GM12865 (cell line): Measurements from ENCODE around the gene PSMD3.

Experiments
- DNase-seq: peaks from one replicate; pipeline ENCODE4 v3.0.0; 2010; ENCODE audit warnings: low read depth
- H3K4me3 ChIP-seq: 2 replicates; pipeline ENCODE4 v1.5.1; 2011; ENCODE audit warnings: mild to moderate bottlenecking, low read depth, low read length, control low read depth
- CTCF ChIP-seq: IDR thresholded peaks from 2 replicates; pipeline ENCODE4 v1.5.1; 2011; ENCODE audit warnings: low read length, control low read depth, low read depth, inconsistent platforms; ENCODE audit not compliant: insufficient read depth; ENCODE audit errors: missing control alignments

PSMD3 gene

DNA sequence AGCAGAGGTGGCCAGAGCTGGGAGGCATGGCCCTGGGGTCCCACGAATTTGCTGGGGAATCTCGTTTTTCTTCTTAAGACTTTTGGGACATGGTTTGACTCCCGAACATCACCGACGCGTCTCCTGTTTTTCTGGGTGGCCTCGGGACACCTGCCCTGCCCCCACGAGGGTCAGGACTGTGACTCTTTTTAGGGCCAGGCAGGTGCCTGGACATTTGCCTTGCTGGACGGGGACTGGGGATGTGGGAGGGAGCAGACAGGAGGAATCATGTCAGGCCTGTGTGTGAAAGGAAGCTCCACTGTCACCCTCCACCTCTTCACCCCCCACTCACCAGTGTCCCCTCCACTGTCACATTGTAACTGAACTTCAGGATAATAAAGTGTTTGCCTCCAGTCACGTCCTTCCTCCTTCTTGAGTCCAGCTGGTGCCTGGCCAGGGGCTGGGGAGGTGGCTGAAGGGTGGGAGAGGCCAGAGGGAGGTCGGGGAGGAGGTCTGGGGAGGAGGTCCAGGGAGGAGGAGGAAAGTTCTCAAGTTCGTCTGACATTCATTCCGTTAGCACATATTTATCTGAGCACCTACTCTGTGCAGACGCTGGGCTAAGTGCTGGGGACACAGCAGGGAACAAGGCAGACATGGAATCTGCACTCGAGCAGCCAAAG, 36.9 kb downstream of the PSMD3 start:
- TF ChIP-seq CTCF = no peak

GRCh38 chr17:40018211-40019121, 37.9 kb downstream of the PSMD3 start:
- DNase-seq = no peak
- H3K4me3 ChIP-seq = no peak overlapping the region
- TF ChIP-seq CTCF = no peak

More for the DNA sequence above, 36.9 kb downstream of the PSMD3 start:
- no peak overlapping the region for H3K4me3 ChIP-seq
- no peak for DNase-seq

DNA sequence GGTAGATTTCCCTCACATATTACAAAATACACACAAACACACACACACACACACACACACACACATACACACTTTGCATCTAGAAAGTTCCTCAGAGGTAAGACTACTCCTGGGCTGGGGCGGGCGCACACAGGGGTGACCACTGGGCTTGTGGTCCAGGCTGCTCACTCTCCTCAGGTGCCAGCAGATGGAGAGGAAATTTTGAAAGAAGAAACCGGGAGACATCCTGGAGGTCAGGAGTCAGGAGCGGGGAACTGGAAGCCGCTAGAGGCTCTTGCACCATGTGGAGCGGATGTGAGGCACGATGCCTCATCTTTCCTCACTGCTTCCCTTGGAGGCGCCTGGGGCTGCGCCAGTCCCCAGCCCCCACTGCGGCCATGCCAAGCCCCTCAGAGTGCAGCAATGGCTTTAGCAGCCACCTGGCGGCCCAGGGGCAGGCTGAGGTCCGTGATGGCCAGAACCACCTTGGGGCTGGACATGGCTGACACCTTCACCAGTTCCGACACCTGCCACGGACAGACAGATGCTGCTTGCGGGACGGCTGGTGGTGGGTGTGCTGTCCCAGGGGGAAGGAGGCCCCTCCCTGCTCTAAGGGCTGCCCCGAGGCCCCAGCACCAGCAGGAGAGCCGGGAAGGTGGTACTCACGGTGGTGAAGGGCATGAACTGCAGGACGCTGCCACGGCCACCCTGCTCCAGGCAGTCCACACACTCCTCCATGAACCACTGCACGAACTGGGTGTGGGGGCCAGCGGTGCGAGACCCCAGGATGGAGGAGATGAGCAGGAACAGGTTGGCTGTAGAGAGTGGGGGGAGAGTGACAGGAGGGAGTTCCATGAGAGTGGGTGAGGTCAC, 38.8 kb downstream of the PSMD3 start:
- TF ChIP-seq CTCF = no peak
- no peak for DNase-seq
- H3K4me3 ChIP-seq = no peak overlapping the region

- TF ChIP-seq CTCF = no peak
- DNase-seq = no peak
- H3K4me3 ChIP-seq = no peak overlapping the region
These were observed 39.5 kb downstream of the PSMD3 start for GRCh38 chr17:40020146-40020545.

- DNase-seq = no peak
- TF ChIP-seq CTCF = no peak
- H3K4me3 ChIP-seq = no peak overlapping the region
These were observed 40.9 kb downstream of the PSMD3 start for GRCh38 chr17:40021451-40021971.

DNA sequence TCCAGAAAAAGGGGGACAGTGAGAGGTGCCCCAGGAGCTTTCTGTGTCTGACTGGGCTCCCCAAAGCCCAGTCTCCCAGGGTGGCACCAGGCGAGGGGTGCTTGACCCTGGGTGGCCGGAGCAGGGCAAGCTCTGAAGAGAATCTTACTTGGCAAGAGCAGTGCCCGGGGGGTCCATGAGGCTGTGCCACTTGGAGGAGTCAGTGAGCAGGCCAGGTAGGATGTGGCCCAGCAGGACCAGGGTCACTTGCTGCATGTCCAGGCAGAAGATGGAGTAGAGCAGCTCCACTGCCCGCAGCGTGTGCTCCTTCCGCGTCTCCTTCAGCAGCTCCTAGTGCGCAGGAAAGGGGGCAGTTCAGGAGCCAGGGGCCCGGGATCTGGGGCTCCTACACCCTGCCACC, 41.9 kb downstream of the PSMD3 start:
- no peak for TF ChIP-seq CTCF
- H3K4me3 ChIP-seq = no peak overlapping the region
- DNase-seq = no peak
